ENCODE measurements around the gene EME2. TPM values are rescaled to one million over a fixed set of nuclear protein-coding genes. Genes with fewer than 3 reads are reported as not detected.
A peak's percentile ranks its signal among the peaks of the same experiment; 100 is the strongest.

Gene EME2
- total RNA-seq (2016; rRNA removed; fragmentation: Illumina TruSeq; extraction: Trizol) (1.7 and 7.6 TPM in 2 replicates), polyA plus RNA-seq (2011; rRNA removed) (4.4 and 6.5 TPM in 2 replicates), polyA minus RNA-seq (2011; rRNA and poly(A)+ RNA removed; ENCODE audit: low replicate concordance) (5.2 and 6.5 TPM in 2 replicates), Bru-seq, nascent RNA (percentile 64 among the genes with signal in this experiment), BruChase-seq, experiment 1, labeled RNA remaining after a 6-hour chase (percentile 74 among the genes with signal in this experiment), BruChase-seq, experiment 2, labeled RNA remaining after a 2-hour chase (percentile 62 among the genes with signal in this experiment)
- total RNA-seq (2016; cell fraction: cytosol; rRNA removed; fragmentation: Illumina TruSeq; extraction: Trizol; ENCODE audit: low read depth): 0.79 and 1.3 TPM in 2 replicates
- total RNA-seq (2016; cell fraction: insoluble cytoplasmic fraction; rRNA removed; fragmentation: Illumina TruSeq; extraction: Trizol): 1.7 and 6.0 TPM in 2 replicates
- total RNA-seq (2016; cell fraction: membrane; rRNA removed; fragmentation: Illumina TruSeq; extraction: Trizol): 1.2 TPM in 2 replicates
- 7.8 and 8.4 TPM in 2 replicates for total RNA-seq (2016; cell fraction: nucleus; rRNA removed; fragmentation: Illumina TruSeq; extraction: Trizol)
- 1.3 and 2.0 TPM in 2 replicates for polyA plus RNA-seq (2011; cell fraction: cytosol; rRNA removed)
- polyA plus RNA-seq (2011; cell fraction: nucleus; rRNA removed): 81.3 and 90.4 TPM in 2 replicates
- polyA plus RNA-seq (2012): 3.4 and 4.5 TPM in 2 replicates
- 0.23 and 0.36 TPM in 2 replicates for polyA plus RNA-seq (2016; cell fraction: cytosol; fragmentation: Illumina TruSeq; extraction: Trizol; ENCODE audit: low read depth)
- polyA plus RNA-seq (2016; cell fraction: insoluble cytoplasmic fraction; fragmentation: Illumina TruSeq; extraction: Trizol; ENCODE audit: low read depth): 1.7 and 2.2 TPM in 2 replicates
- 0.51 and 0.65 TPM in 2 replicates for polyA plus RNA-seq (2016; cell fraction: membrane; fragmentation: Illumina TruSeq; extraction: Trizol; ENCODE audit: low read depth)
- 31.9 and 34.1 TPM in 2 replicates for polyA plus RNA-seq (2016; cell fraction: nucleus; fragmentation: Illumina TruSeq; extraction: Trizol; ENCODE audit: insufficient read depth, low read depth)
- 0.79 and 1.3 TPM in 2 replicates for polyA minus RNA-seq (2011; cell fraction: cytosol; rRNA and poly(A)+ RNA removed)
- polyA minus RNA-seq (2011; cell fraction: nucleus; rRNA and poly(A)+ RNA removed): 17.7 and 19.7 TPM in 2 replicates
- long read RNA-seq, experiment 1, partial matches to known transcripts: 0 of 1 reads
- long read RNA-seq, experiment 1, other reads (novel, unspliced or antisense): 1 of 1 reads
- long read RNA-seq, experiment 2, partial matches to known transcripts: 0 of 3 reads
- long read RNA-seq, experiment 2, other reads (novel, unspliced or antisense): 3 of 3 reads

GRCh38 chr16:1772362-1772907, at the start of gene EME2:
EME2 (plus strand) TSS chr16:1772810; CDS start chr16:1773228, 418 bp downstream.
- WGBS (ENCODE audit: low lambda C conversion rate): 3% methylated on average over 15 of the region's 53 CpGs
- H3K27me3 ChIP-seq (ENCODE audit: control insufficient read depth in 1 of 2, insufficient read depth in 2 of 2, low read length in 2 of 2): no peaks in the 10 kb centered on the region; a peak in 2 of 5 replicates
- no peak within 1 kb of the TSS for H2AFZ ChIP-seq (ENCODE audit: low read length)
- H4K20me1 ChIP-seq (ENCODE audit: insufficient read depth, low read length): no peaks in the 10 kb centered on the region
- H3K9me3 ChIP-seq (ENCODE audit: low read length): no peaks in the 10 kb centered on the region
- ChIA-PET POLR2A (interaction anchor here (0.6 to 1.8 kb wide), 13 partner anchors 10 to 743 kb away, joined by 3 to 38 read pairs (median 4); partner anchors contain the start of genes FAHD1, HAGH, IGFALS and JPT2), CTCF (ENCODE audit: low intra/inter-chr PET ratio, low total read pairs) (interaction anchor here (1.8 to 2.2 kb wide), 2 partner anchors 40 to 51 kb away, joined by 9 to 11 read pairs; no protein-coding TSS in a partner anchor)
- in situ Hi-C loops (cut with HindIII; ENCODE audit: extremely low pct_ligation_motif_present, low pct_unique_long_range_greater_than_20kb) (no loop called here), intact Hi-C loops (cut with micrococcal nuclease; ENCODE audit: unreplicated experiment) (loop anchor here (5.0 kb wide), 1 partner anchor 40 kb away; no protein-coding TSS in a partner anchor)
- peak within 1 kb of the TSS; percentile 94 to 96 (median 95) for H3K4me3 ChIP-seq (replicated peaks in 1 of 3; ENCODE audit: insufficient read depth in 1 of 3, low read depth in 2 of 3, low read length in 3 of 3)
- FAIRE-seq: no peak
- peak; percentile 16 for DNase-seq (ENCODE audit: low spot score)
- H3K9ac ChIP-seq (ENCODE audit: insufficient read depth, low read depth, low read length): peak within 1 kb of the TSS; percentile 99
- peaks cover 30% of the 10 kb centered on the region for H3K79me2 ChIP-seq (ENCODE audit: insufficient read depth, low read length)
- peak within 1 kb of the TSS; percentile 91 for H3K4me2 ChIP-seq (ENCODE audit: low read depth, low read length)
- peaks cover 12% of the 10 kb centered on the region for H3K4me1 ChIP-seq (ENCODE audit: insufficient read depth, low read length)
- no TSS peak for BruUV-seq (replicated peaks)
- ATAC-seq: peak; percentile 2
- H3K27ac ChIP-seq (ENCODE audit: extremely low read length, insufficient read depth, low read length): peak within 1 kb of the TSS; percentile 90
- H3K36me3 ChIP-seq (replicated peaks in 1 of 2; ENCODE audit: control insufficient read depth in 1 of 2, insufficient read depth in 2 of 2, low read length in 2 of 2): peaks cover 7 to 26% of the 10 kb centered on the region in 2 experiments; a peak in 4 of 5 replicates
- no peak for TF ChIP-seq ZFP82 (CRISPR knock-in tag; IDR thresholded peaks at IDR 0.05; ENCODE audit: borderline replicate concordance)
- TF ChIP-seq RBM22 (optimal IDR thresholded peaks at IDR 0.05; ENCODE audit: low read length): no peak
- TF ChIP-seq ETS1 (CRISPR knock-in tag; IDR thresholded peaks at IDR 0.05): no peak
- no peak for TF ChIP-seq ZSCAN9 (CRISPR knock-in tag; IDR thresholded peaks at IDR 0.05; ENCODE audit: borderline replicate concordance)
- TF ChIP-seq ARHGAP35 (CRISPR knock-in tag; IDR thresholded peaks at IDR 0.05; ENCODE audit: borderline replicate concordance): no peak
- no peak for TF ChIP-seq ZIK1 (CRISPR knock-in tag; IDR thresholded peaks at IDR 0.05; ENCODE audit: borderline replicate concordance, low read depth)
- TF ChIP-seq ZNF567 (CRISPR knock-in tag; IDR thresholded peaks at IDR 0.05; ENCODE audit: borderline replicate concordance): no peak
- TF ChIP-seq MIER2 (CRISPR knock-in tag; IDR thresholded peaks at IDR 0.05): no peak
- no peak for TF ChIP-seq ZNF12 (CRISPR knock-in tag; IDR thresholded peaks at IDR 0.05)
- TF ChIP-seq ZNF775 (CRISPR knock-in tag; IDR thresholded peaks at IDR 0.05; ENCODE audit: borderline replicate concordance): no peak
- TF ChIP-seq ZNF234 (CRISPR knock-in tag; conservative IDR thresholded peaks at IDR 0.05): 0 out of 2 replicates have a peak, but pooled peaks have one; percentile 53
- TF ChIP-seq ZFP41 (CRISPR knock-in tag; IDR thresholded peaks at IDR 0.05; ENCODE audit: borderline replicate concordance): no peak
- TF ChIP-seq ZNF513 (CRISPR knock-in tag; conservative IDR thresholded peaks at IDR 0.05): no peak
- TF ChIP-seq SYNCRIP (IDR thresholded peaks at IDR 0.05; ENCODE audit: insufficient read depth, low read depth, low read length): no peak

All from HepG2 (cell line).